ENCODE measurements around the gene AURKB.
"Not testable (repeated sequence)": the region's sequence is repeated elsewhere in the genome, so short reads cannot be mapped to it uniquely, and the experiment has no call there.

The AURKB gene

GRCh38 chr17:8209907-8210760 is at the start of gene AURKB:
TSS of gene AURKB (minus strand) at chr17:8210575. CDS start at chr17:8210224, 351 bp downstream.
- peak; percentile 99 for DNase-seq

GRCh38 chr17:8257801-8258200 is 47.4 kb upstream of the AURKB start:
- no peak for DNase-seq

GRCh38 chr17:8256691-8257090 is 46.3 kb upstream of the AURKB start:
- DNase-seq: no peak

- no peak for DNase-seq
Observed at GRCh38 chr17:8256291-8256690, 45.9 kb upstream of the AURKB start.

GRCh38 chr17:8255499-8255898 is 45.1 kb upstream of the AURKB start:
- DNase-seq: peak; percentile 18

GRCh38 chr17:8254881-8255280 is 44.5 kb upstream of the AURKB start:
- no peak for DNase-seq

GRCh38 chr17:8253801-8254200 is 43.4 kb upstream of the AURKB start:
- peak; percentile 25 for DNase-seq

- DNase-seq: not testable (repeated sequence)
Observed at GRCh38 chr17:8251411-8251810, 41.0 kb upstream of the AURKB start.

- peak; percentile 52 for DNase-seq
Observed at GRCh38 chr17:8249621-8250500, 39.5 kb upstream of the AURKB start.

GRCh38 chr17:8248751-8249607 is 38.6 kb upstream of the AURKB start, which contains the start of gene PFAS:
TSS of gene PFAS (plus strand) at chr17:8249289. CDS start at chr17:8253938, 4,649 bp downstream.
- peak; percentile 97 for DNase-seq

GRCh38 chr17:8244768-8245167 is 34.4 kb upstream of the AURKB start:
- DNase-seq: no peak

- DNase-seq: peak; percentile 35
Observed at GRCh38 chr17:8243827-8244226, 33.5 kb upstream of the AURKB start.

GRCh38 chr17:8237886-8238285 is 27.5 kb upstream of the AURKB start:
- DNase-seq: no peak

GRCh38 chr17:8237175-8237574 is 26.8 kb upstream of the AURKB start:
- DNase-seq: no peak

GRCh38 chr17:8235676-8236075 is 25.3 kb upstream of the AURKB start:
- no peak for DNase-seq

- no peak for DNase-seq
Observed at GRCh38 chr17:8234361-8235270, 24.2 kb upstream of the AURKB start.

GRCh38 chr17:8231701-8232100 is 21.3 kb upstream of the AURKB start:
- DNase-seq: no peak

GRCh38 chr17:8227238-8227581 is 16.8 kb upstream of the AURKB start:
- no peak for DNase-seq

- DNase-seq: peak; percentile 92
Observed at GRCh38 chr17:8226536-8227237, 16.3 kb upstream of the AURKB start.

- DNase-seq: peak; percentile 90
Observed at GRCh38 chr17:8225813-8226535, 15.6 kb upstream of the AURKB start.

All from hematopoietic multipotent progenitor cell treated with erythropoietin and hydrocortisone succinate and interleukin-3 and kit ligand, for 4 days (in vitro differentiated cells).